ENCODE measurements around the gene UPF3A.

- no peak for TF ChIP-seq EP300 (IDR thresholded peaks at IDR 0.05)
- no peak for TF ChIP-seq CTCF (IDR thresholded peaks at IDR 0.05)
Measured at GRCh38 chr13:114284680-114285079, 3.3 kb downstream of the UPF3A start.

All from stomach (tissue), 4 donors.